Muscle layer of duodenum (tissue), 2 donors: ENCODE data around the gene TSPAN5.

Experiments
- H3K27ac ChIP-seq: one replicate; pipeline ENCODE4 v1.7.0; 2013; ENCODE audit warnings: mild to moderate bottlenecking, low read length
- H3K27me3 ChIP-seq: one replicate; pipeline ENCODE4 v1.7.0; 2013; ENCODE audit warnings: low read depth, mild to moderate bottlenecking, control low read depth, low read length
- H3K36me3 ChIP-seq, 2 donors: one replicate each; pipeline ENCODE4 v1.7.0; 2013; ENCODE audit warnings: low read length in 2 of 2, control low read depth in 1 of 2, mild to moderate bottlenecking in 1 of 2; ENCODE audit not compliant: insufficient read depth in 2 of 2, control insufficient read depth in 1 of 2
- H3K4me1 ChIP-seq, 2 donors: one replicate each; pipeline ENCODE4 v1.7.0; 2013; ENCODE audit warnings: low read length in 2 of 2, mild to moderate bottlenecking in 2 of 2, control low read depth in 1 of 2, moderate library complexity in 1 of 2; ENCODE audit not compliant: insufficient read depth in 2 of 2, control insufficient read depth in 1 of 2
- H3K4me3 ChIP-seq, 2 donors: one replicate each; pipeline ENCODE4 v1.7.0; 2013; ENCODE audit warnings: low read length in 2 of 2, low read depth in 1 of 2, mild to moderate bottlenecking in 1 of 2
- H3K9me3 ChIP-seq, 2 donors: one replicate each; pipeline ENCODE4 v1.7.0; 2013; ENCODE audit warnings: low read length in 2 of 2, control low read depth in 1 of 2, mild to moderate bottlenecking in 1 of 2; ENCODE audit not compliant: control insufficient read depth in 1 of 2
- donor health status: healthy.

TSPAN5 gene

GRCh38 chr4:98686847-98687246 is 28.4 kb upstream of the TSPAN5 start:
- H3K4me3 ChIP-seq, result no peak overlapping the region
- H3K4me1 ChIP-seq, result no peaks in the 10 kb centered on the region
- no peaks in the 10 kb centered on the region for H3K36me3 ChIP-seq
- H3K27me3 ChIP-seq, result no peaks in the 10 kb centered on the region
- no peak overlapping the region for H3K27ac ChIP-seq
- H3K9me3 ChIP-seq, result no peaks in the 10 kb centered on the region

- no peaks in the 10 kb centered on the region for H3K36me3 ChIP-seq
- H3K27me3 ChIP-seq, result no peaks in the 10 kb centered on the region
- H3K27ac ChIP-seq, result no peak overlapping the region
- no peaks in the 10 kb centered on the region for H3K4me1 ChIP-seq
- H3K4me3 ChIP-seq, result no peak overlapping the region
- H3K9me3 ChIP-seq, result no peaks in the 10 kb centered on the region
Measured at GRCh38 chr4:98686043-98686707, 27.8 kb upstream of the TSPAN5 start.

GRCh38 chr4:98685225-98686042 is 27.0 kb upstream of the TSPAN5 start:
- H3K4me3 ChIP-seq, result no peak overlapping the region
- no peaks in the 10 kb centered on the region for H3K36me3 ChIP-seq
- H3K9me3 ChIP-seq, result no peaks in the 10 kb centered on the region
- H3K4me1 ChIP-seq, result no peaks in the 10 kb centered on the region
- no peak overlapping the region for H3K27ac ChIP-seq
- H3K27me3 ChIP-seq, result no peaks in the 10 kb centered on the region

- Histone ChIP-seq H3K4me1 (no peaks in the 10 kb centered on the region), H3K4me3 (no peak overlapping the region), H3K27ac (no peak overlapping the region), H3K27me3 (no peaks in the 10 kb centered on the region), H3K36me3 (no peaks in the 10 kb centered on the region), H3K9me3 (no peaks in the 10 kb centered on the region)
Measured at GRCh38 chr4:98682719-98683118, 24.3 kb upstream of the TSPAN5 start.

DNA sequence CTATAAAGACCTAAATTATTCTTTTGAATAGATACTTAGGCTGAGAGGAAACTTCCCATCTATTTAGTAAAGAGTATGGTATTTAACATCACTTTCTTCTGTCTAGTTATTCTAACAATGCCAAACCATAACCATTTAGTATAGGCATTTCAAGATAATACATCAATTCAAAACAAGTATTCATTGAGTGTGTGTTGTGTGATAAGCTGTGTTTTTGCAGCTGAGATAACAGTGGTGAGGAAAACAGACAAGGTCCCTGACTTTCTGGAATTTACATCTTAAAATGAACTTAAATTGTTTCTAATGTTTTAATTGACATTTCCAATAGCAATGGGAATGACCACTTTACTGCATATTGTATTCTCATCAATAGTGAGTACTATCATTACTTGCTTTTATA is 22.4 kb upstream of the TSPAN5 start:
- Histone ChIP-seq H3K4me3 (no peak overlapping the region), H3K27ac (no peak overlapping the region), H3K4me1 (no peaks in the 10 kb centered on the region), H3K36me3 (no peaks in the 10 kb centered on the region), H3K9me3 (no peaks in the 10 kb centered on the region), H3K27me3 (no peaks in the 10 kb centered on the region)

DNA sequence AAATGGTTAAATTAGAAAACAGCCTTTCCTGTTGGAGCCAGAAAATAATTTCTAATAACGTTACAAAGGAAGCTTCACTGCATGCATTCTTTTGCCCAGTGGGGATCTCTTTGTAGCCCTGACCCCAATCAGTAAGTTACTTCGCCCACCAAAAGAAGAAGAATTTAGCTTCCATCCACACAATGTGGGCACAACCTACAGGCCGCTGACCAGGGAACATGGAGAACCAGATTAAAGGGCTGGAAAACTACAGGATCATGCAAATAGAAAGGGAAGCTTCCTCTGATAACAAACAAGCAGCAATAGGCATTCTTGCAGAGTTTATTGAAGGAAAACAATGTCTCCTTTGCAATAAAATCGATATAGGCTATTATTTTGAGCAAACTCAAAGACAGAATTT is 21.3 kb upstream of the TSPAN5 start:
- Histone ChIP-seq H3K27me3 (no peaks in the 10 kb centered on the region), H3K36me3 (no peaks in the 10 kb centered on the region), H3K4me3 (no peak overlapping the region), H3K27ac (no peak overlapping the region), H3K9me3 (no peaks in the 10 kb centered on the region), H3K4me1 (no peaks in the 10 kb centered on the region)

- no peaks in the 10 kb centered on the region for H3K36me3 ChIP-seq
- H3K27ac ChIP-seq, result no peak overlapping the region
- no peaks in the 10 kb centered on the region for H3K4me1 ChIP-seq
- H3K9me3 ChIP-seq, result no peaks in the 10 kb centered on the region
- no peak overlapping the region for H3K4me3 ChIP-seq
- no peaks in the 10 kb centered on the region for H3K27me3 ChIP-seq
Measured at GRCh38 chr4:98677799-98678198, 19.4 kb upstream of the TSPAN5 start.

- H3K36me3 ChIP-seq, result no peaks in the 10 kb centered on the region
- no peak overlapping the region for H3K27ac ChIP-seq
- no peaks in the 10 kb centered on the region for H3K9me3 ChIP-seq
- no peak overlapping the region for H3K4me3 ChIP-seq
- no peaks in the 10 kb centered on the region for H3K27me3 ChIP-seq
- no peaks in the 10 kb centered on the region for H3K4me1 ChIP-seq
Measured at GRCh38 chr4:98674404-98675173, 16.2 kb upstream of the TSPAN5 start.

- H3K4me1 ChIP-seq, result no peaks in the 10 kb centered on the region
- no peaks in the 10 kb centered on the region for H3K9me3 ChIP-seq
- no peak overlapping the region for H3K4me3 ChIP-seq
- H3K27me3 ChIP-seq, result no peaks in the 10 kb centered on the region
- no peaks in the 10 kb centered on the region for H3K36me3 ChIP-seq
- no peak overlapping the region for H3K27ac ChIP-seq
Measured at GRCh38 chr4:98673978-98674377, 15.6 kb upstream of the TSPAN5 start.

- no peaks in the 10 kb centered on the region for H3K4me1 ChIP-seq
- no peak overlapping the region for H3K4me3 ChIP-seq
- no peak overlapping the region for H3K27ac ChIP-seq
- no peaks in the 10 kb centered on the region for H3K9me3 ChIP-seq
- no peaks in the 10 kb centered on the region for H3K27me3 ChIP-seq
- H3K36me3 ChIP-seq, result no peaks in the 10 kb centered on the region
Measured at GRCh38 chr4:98673288-98673644, 14.9 kb upstream of the TSPAN5 start.

DNA sequence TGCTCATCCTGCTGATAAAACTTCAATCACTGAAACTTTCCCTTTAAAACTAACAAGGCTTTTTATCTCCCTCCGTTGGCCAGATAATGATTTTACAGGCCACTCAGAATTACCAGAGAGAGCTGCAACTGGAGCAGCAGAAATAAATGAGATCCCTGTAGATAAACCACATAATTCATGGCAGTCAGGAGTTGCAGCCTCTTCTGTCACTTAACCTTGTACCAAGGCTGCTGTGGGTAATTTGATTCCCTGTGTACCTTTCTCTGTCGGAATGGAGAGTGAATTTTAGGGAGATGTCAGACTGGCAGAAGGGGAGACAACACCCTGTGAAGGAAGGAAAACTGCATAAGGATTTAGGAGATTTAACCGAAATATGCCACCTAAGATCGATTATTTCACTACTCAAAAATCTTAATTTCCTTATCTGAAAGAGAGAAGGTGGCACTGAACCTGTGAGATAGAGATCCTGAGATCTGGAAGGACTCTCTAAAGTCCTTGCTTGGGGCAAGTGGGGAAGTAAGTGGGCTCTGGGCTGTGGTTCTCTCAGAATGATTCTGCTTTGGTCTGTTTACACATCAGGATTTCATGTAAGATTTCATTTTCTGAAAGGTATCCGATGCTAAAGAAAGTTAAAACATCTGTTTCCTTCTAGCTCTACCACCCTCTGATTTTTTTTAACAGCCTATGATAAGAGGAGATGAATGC is 14.3 kb upstream of the TSPAN5 start:
- Histone ChIP-seq H3K4me1 (no peaks in the 10 kb centered on the region), H3K4me3 (no peak overlapping the region), H3K36me3 (no peaks in the 10 kb centered on the region), H3K9me3 (no peaks in the 10 kb centered on the region), H3K27me3 (no peaks in the 10 kb centered on the region), H3K27ac (no peak overlapping the region)
